ENCODE measurements around the gene HSD17B13. TPM values are rescaled to one million over a fixed set of nuclear protein-coding genes. Genes with fewer than 3 reads are reported as not detected.

Gene HSD17B13
- total RNA-seq, 2 donors from 2014 or later = 0.58 TPM; not detected in 1

- Histone ChIP-seq H3K27ac (ENCODE audit: low read depth, low read length) (no peak overlapping the region), H3K36me3 (ENCODE audit: control insufficient read depth, insufficient read depth, low read length) (no peaks in the 10 kb centered on the region), H3K9me3 (ENCODE audit: control insufficient read depth, low read length) (peaks cover 20% of the 10 kb centered on the region), H3K27me3 (ENCODE audit: control insufficient read depth, insufficient read depth, low read length, poor library complexity, severe bottlenecking) (no peaks in the 10 kb centered on the region), H3K9ac (ENCODE audit: extremely low read depth, low read length, poor library complexity, severe bottlenecking) (no peak overlapping the region), H3K4me3 (ENCODE audit: low read length) (no peak overlapping the region), H3K4me1 (ENCODE audit: control insufficient read depth, insufficient read depth, low read length) (no peaks in the 10 kb centered on the region)
- Mint-ChIP-seq H3K4me1 (no peaks in the 10 kb centered on the region), H3K4me3 (no peak overlapping the region), H3K9me3 (peaks cover 24% of the 10 kb centered on the region), H3K36me3 (ENCODE audit: low read depth) (peaks cover 26% of the 10 kb centered on the region), H3K27me3 (ENCODE audit: insufficient read depth) (peaks cover 5% of the 10 kb centered on the region), H3K27ac (no peak overlapping the region)
- 80 to 94% methylated on average over 3 to 4 of the region's 4 CpGs for WGBS, 2 experiments (ENCODE audit: insufficient coverage in 1 of 2, insufficient read length in 1 of 2)
- no peak for DNase-seq
- no peak for TF ChIP-seq CTCF (conservative IDR thresholded peaks at IDR 0.05)
Measured at GRCh38 chr4:87330761-87331160, 8.1 kb upstream of the HSD17B13 start.

- no peaks in the 10 kb centered on the region for H3K36me3 Mint-ChIP-seq (ENCODE audit: low read depth)
- peaks cover 2% of the 10 kb centered on the region for H3K9me3 Mint-ChIP-seq
- no peaks in the 10 kb centered on the region for H3K36me3 ChIP-seq (ENCODE audit: control insufficient read depth, insufficient read depth, low read length)
- WGBS, 2 experiments (ENCODE audit: insufficient coverage in 1 of 2, insufficient read length in 1 of 2) = 96 to 100% methylated on average over 1 of the region's 1 CpG
- no peak overlapping the region for H3K4me3 ChIP-seq (ENCODE audit: low read length)
- H3K27me3 Mint-ChIP-seq (ENCODE audit: insufficient read depth) = peaks cover 5% of the 10 kb centered on the region
- no peaks in the 10 kb centered on the region for H3K9me3 ChIP-seq (ENCODE audit: control insufficient read depth, low read length)
- no peak for DNase-seq
- no peaks in the 10 kb centered on the region for H3K4me1 ChIP-seq (ENCODE audit: control insufficient read depth, insufficient read depth, low read length)
- no peaks in the 10 kb centered on the region for H3K4me1 Mint-ChIP-seq
- H3K27ac ChIP-seq (ENCODE audit: low read depth, low read length) = no peak overlapping the region
- no peak for TF ChIP-seq CTCF (conservative IDR thresholded peaks at IDR 0.05)
- H3K9ac ChIP-seq (ENCODE audit: extremely low read depth, low read length, poor library complexity, severe bottlenecking) = no peak overlapping the region
- no peak overlapping the region for H3K4me3 Mint-ChIP-seq
- no peak overlapping the region for H3K27ac Mint-ChIP-seq
- H3K27me3 ChIP-seq (ENCODE audit: control insufficient read depth, insufficient read depth, low read length, poor library complexity, severe bottlenecking) = no peaks in the 10 kb centered on the region
Measured at GRCh38 chr4:87327136-87327535, 4.5 kb upstream of the HSD17B13 start.

- peaks cover under 1% of the 10 kb centered on the region for H3K27me3 Mint-ChIP-seq (ENCODE audit: insufficient read depth)
- no peaks in the 10 kb centered on the region for H3K4me1 ChIP-seq (ENCODE audit: control insufficient read depth, insufficient read depth, low read length)
- no peak overlapping the region for H3K9ac ChIP-seq (ENCODE audit: extremely low read depth, low read length, poor library complexity, severe bottlenecking)
- no peaks in the 10 kb centered on the region for H3K36me3 Mint-ChIP-seq (ENCODE audit: low read depth)
- 94% methylated on average over 2 of the region's 3 CpGs; no CpG with 5 or more reads in 1 of the 2 experiments for WGBS, 2 experiments (ENCODE audit: insufficient coverage in 1 of 2, insufficient read length in 1 of 2)
- H3K4me3 ChIP-seq (ENCODE audit: low read length) = no peak overlapping the region
- H3K27me3 ChIP-seq (ENCODE audit: control insufficient read depth, insufficient read depth, low read length, poor library complexity, severe bottlenecking) = no peaks in the 10 kb centered on the region
- H3K9me3 ChIP-seq (ENCODE audit: control insufficient read depth, low read length) = no peaks in the 10 kb centered on the region
- H3K9me3 Mint-ChIP-seq = peaks cover 2% of the 10 kb centered on the region
- H3K36me3 ChIP-seq (ENCODE audit: control insufficient read depth, insufficient read depth, low read length) = no peaks in the 10 kb centered on the region
- no peak overlapping the region for H3K27ac ChIP-seq (ENCODE audit: low read depth, low read length)
- DNase-seq = no peak
- H3K4me1 Mint-ChIP-seq = no peaks in the 10 kb centered on the region
- H3K4me3 Mint-ChIP-seq = no peak overlapping the region
- TF ChIP-seq CTCF (conservative IDR thresholded peaks at IDR 0.05) = no peak
- H3K27ac Mint-ChIP-seq = no peak overlapping the region
Measured at GRCh38 chr4:87326460-87326859, 3.8 kb upstream of the HSD17B13 start.

Data from endodermal cell (in vitro differentiated cells).